ENCODE results near the gene SMYD5.
"Not testable (repeated sequence)": the region's sequence is repeated elsewhere in the genome, so short reads cannot be mapped to it uniquely, and the experiment has no call there.

Gene SMYD5

GRCh38 chr2:73214120-73215035 is at the start of gene SMYD5:
SMYD5 (plus strand) TSS chr2:73214245; CDS start chr2:73214267, 22 bp downstream.
- peak; percentile 84 to 93 (median 86) for DNase-seq

GRCh38 chr2:73165978-73166377 is 48.1 kb upstream of the SMYD5 start:
- DNase-seq, result not testable (repeated sequence)

- DNase-seq, result not testable (repeated sequence)
Observed at GRCh38 chr2:73166813-73167212, 47.2 kb upstream of the SMYD5 start.

GRCh38 chr2:73168348-73168747 is 45.7 kb upstream of the SMYD5 start:
- not testable (repeated sequence) for DNase-seq

- DNase-seq, result not testable (repeated sequence)
Observed at GRCh38 chr2:73170341-73170740, 43.7 kb upstream of the SMYD5 start.

- DNase-seq, result no peak
Observed at GRCh38 chr2:73172963-73173362, 41.1 kb upstream of the SMYD5 start.

GRCh38 chr2:73173781-73174180 is 40.3 kb upstream of the SMYD5 start:
- DNase-seq, result no peak

- no peak for DNase-seq
Observed at GRCh38 chr2:73174244-73174643, 39.8 kb upstream of the SMYD5 start.

GRCh38 chr2:73174941-73175662 is 38.9 kb upstream of the SMYD5 start:
- DNase-seq, result no peak

GRCh38 chr2:73175663-73176204 is 38.3 kb upstream of the SMYD5 start:
- DNase-seq, result peak; percentile 27 to 71 (median 52)

GRCh38 chr2:73176205-73176880 is 37.7 kb upstream of the SMYD5 start:
- DNase-seq, result peak in 1 of 6 experiments; percentile 41

- peak; percentile 63 to 91 (median 81) for DNase-seq
Observed at GRCh38 chr2:73176881-73177644, 37.0 kb upstream of the SMYD5 start.

GRCh38 chr2:73177645-73178255 is 36.3 kb upstream of the SMYD5 start:
- no peak for DNase-seq

GRCh38 chr2:73185965-73186364 is 28.1 kb upstream of the SMYD5 start:
- no peak for DNase-seq

GRCh38 chr2:73187549-73187948 is 26.5 kb upstream of the SMYD5 start:
- DNase-seq, result no peak

GRCh38 chr2:73197579-73197978 is 16.5 kb upstream of the SMYD5 start:
- no peak for DNase-seq

- not testable (repeated sequence) for DNase-seq
Observed at GRCh38 chr2:73200281-73200680, 13.8 kb upstream of the SMYD5 start.

- DNase-seq, result no peak
Observed at GRCh38 chr2:73202156-73203054, 11.6 kb upstream of the SMYD5 start, which contains the start of gene NOTO. NOTO (plus strand) TSS chr2:73202574; CDS start chr2:73202667, 93 bp downstream.

GRCh38 chr2:73203055-73203681 is 10.9 kb upstream of the SMYD5 start:
- no peak for DNase-seq

GRCh38 chr2:73205611-73206010 is 8.4 kb upstream of the SMYD5 start:
- no peak for DNase-seq
